ENCODE measurements around the gene PLXNA4.

- TF ChIP-seq CTCF (IDR thresholded peaks at IDR 0.05; ENCODE audit: low read depth, low read length, poor library complexity, severe bottlenecking) (no peak), EZH2phosphoT487 (IDR thresholded peaks at IDR 0.05; ENCODE audit: borderline replicate concordance, low read length) (no peak)
Measured at GRCh38 chr7:132187869-132188789, 388.1 kb downstream of the PLXNA4 start.

Measured in DOHH2 (cell line).